Dendritic cell treated with granulocyte-macrophage colony-stimulating factor and Interleukin-4, amounts not matched to agents 40 ng/mL and 50 ng/mL, for 4 days (primary cell): Measurements from ENCODE around the gene UBXN1.

Source experiments
- H3K27ac Mint-ChIP-seq: one replicate; pipeline ENCODE4 v1.8.0; 2022; ENCODE audit warnings: mild to moderate bottlenecking, mixed read lengths
- H3K27me3 Mint-ChIP-seq: one replicate; pipeline ENCODE4 v1.8.0; 2022; ENCODE audit warnings: mild to moderate bottlenecking, mixed read lengths
- H3K36me3 Mint-ChIP-seq: one replicate; pipeline ENCODE4 v1.8.0; 2022; ENCODE audit warnings: low read depth, mixed read lengths
- H3K4me1 Mint-ChIP-seq: one replicate; pipeline ENCODE4 v1.8.0; 2022; ENCODE audit warnings: low read depth, mixed read lengths
- H3K4me3 Mint-ChIP-seq: one replicate; pipeline ENCODE4 v1.8.0; 2022; ENCODE audit warnings: mild to moderate bottlenecking, moderate library complexity, mixed read lengths
- H3K9me3 Mint-ChIP-seq: one replicate; pipeline ENCODE4 v1.8.0; 2022; ENCODE audit warnings: mixed read lengths
- intact Hi-C: fragments of 100-400 bp; cut with micrococcal nuclease; formaldehyde crosslinking; loops from one replicate; pipeline ENCODE4 v1.15.0; 2022

Gene UBXN1

GRCh38 chr11:62715150-62716130 is 36.6 kb upstream of the UBXN1 start:
- intact Hi-C loops = no loop called here
- Mint-ChIP-seq H3K27ac (peak overlapping the region; percentile 4), H3K4me1 (peaks cover 37% of the 10 kb centered on the region), H3K36me3 (peaks cover 100% of the 10 kb centered on the region), H3K4me3 (no peak overlapping the region), H3K9me3 (no peaks in the 10 kb centered on the region), H3K27me3 (no peaks in the 10 kb centered on the region)

GRCh38 chr11:62713343-62713742 is 34.5 kb upstream of the UBXN1 start:
- intact Hi-C loops = no loop called here
- Mint-ChIP-seq H3K27me3 (no peaks in the 10 kb centered on the region), H3K36me3 (peaks cover 97% of the 10 kb centered on the region), H3K4me3 (no peak overlapping the region), H3K4me1 (peaks cover 50% of the 10 kb centered on the region), H3K9me3 (no peaks in the 10 kb centered on the region), H3K27ac (no peak overlapping the region)

GRCh38 chr11:62712861-62713260 is 34.0 kb upstream of the UBXN1 start:
- Mint-ChIP-seq H3K9me3 (no peaks in the 10 kb centered on the region), H3K4me3 (no peak overlapping the region), H3K36me3 (peaks cover 97% of the 10 kb centered on the region), H3K4me1 (peaks cover 51% of the 10 kb centered on the region), H3K27ac (no peak overlapping the region), H3K27me3 (no peaks in the 10 kb centered on the region)
- intact Hi-C loops = no loop called here

GRCh38 chr11:62712276-62712812 is 33.5 kb upstream of the UBXN1 start:
- intact Hi-C loops = no loop called here
- no peak overlapping the region for H3K4me3 Mint-ChIP-seq
- no peaks in the 10 kb centered on the region for H3K27me3 Mint-ChIP-seq
- no peak overlapping the region for H3K27ac Mint-ChIP-seq
- peaks cover 54% of the 10 kb centered on the region for H3K4me1 Mint-ChIP-seq
- peaks cover 97% of the 10 kb centered on the region for H3K36me3 Mint-ChIP-seq
- no peaks in the 10 kb centered on the region for H3K9me3 Mint-ChIP-seq

- Mint-ChIP-seq H3K27me3 (no peaks in the 10 kb centered on the region), H3K9me3 (no peaks in the 10 kb centered on the region), H3K36me3 (peaks cover 86% of the 10 kb centered on the region), H3K4me1 (peaks cover 60% of the 10 kb centered on the region), H3K27ac (peak overlapping the region; percentile 91), H3K4me3 (peak overlapping the region; percentile 91)
- intact Hi-C loops = no loop called here
These were observed 31.1 kb upstream of the UBXN1 start for GRCh38 chr11:62710001-62710345.

GRCh38 chr11:62709247-62710000 is 30.6 kb upstream of the UBXN1 start:
- Mint-ChIP-seq H3K9me3 (no peaks in the 10 kb centered on the region), H3K36me3 (peaks cover 81% of the 10 kb centered on the region), H3K27me3 (no peaks in the 10 kb centered on the region), H3K4me3 (peak overlapping the region; percentile 91), H3K4me1 (peaks cover 60% of the 10 kb centered on the region), H3K27ac (peak overlapping the region; percentile 91)
- intact Hi-C loops = loop anchor here (1.0 to 5.0 kb wide), 2 partner anchors 18 to 117 kb away; partner anchors contain the start of genes HNRNPUL2 and TUT1

- peaks cover 74% of the 10 kb centered on the region for H3K36me3 Mint-ChIP-seq
- H3K9me3 Mint-ChIP-seq = no peaks in the 10 kb centered on the region
- peak overlapping the region; percentile 91 for H3K4me3 Mint-ChIP-seq
- peaks cover 60% of the 10 kb centered on the region for H3K4me1 Mint-ChIP-seq
- intact Hi-C loops = loop anchor here (1.0 to 5.0 kb wide), 2 partner anchors 19 to 116 kb away; partner anchors contain the start of genes HNRNPUL2 and TUT1
- H3K27me3 Mint-ChIP-seq = no peaks in the 10 kb centered on the region
- H3K27ac Mint-ChIP-seq = peak overlapping the region; percentile 91
These were observed 29.9 kb upstream of the UBXN1 start for GRCh38 chr11:62708793-62709192.

- Mint-ChIP-seq H3K36me3 (peaks cover 70% of the 10 kb centered on the region), H3K4me3 (peak overlapping the region; percentile 91), H3K9me3 (no peaks in the 10 kb centered on the region), H3K27me3 (no peaks in the 10 kb centered on the region), H3K27ac (peak overlapping the region; percentile 91), H3K4me1 (peaks cover 63% of the 10 kb centered on the region)
- intact Hi-C loops = loop anchor here (5.0 kb wide), 1 partner anchor 116 kb away; the partner anchor contains the start of gene TUT1
These were observed 29.5 kb upstream of the UBXN1 start for GRCh38 chr11:62708392-62708791.

GRCh38 chr11:62707277-62707861 is 28.5 kb upstream of the UBXN1 start, which contains the start of the genes BSCL2 and GNG3:
Gene BSCL2 (minus strand): TSS chr11:62707424. CDS start chr11:62707195, 229 bp downstream.
Gene GNG3 (plus strand): TSS chr11:62707676. CDS start chr11:62708296, 620 bp downstream.
- no peaks in the 10 kb centered on the region for H3K9me3 Mint-ChIP-seq
- peak within 1 kb of the TSS; percentile 92 for H3K27ac Mint-ChIP-seq
- peak within 1 kb of the TSS; percentile 94 for H3K4me3 Mint-ChIP-seq
- H3K36me3 Mint-ChIP-seq = peaks cover 63% of the 10 kb centered on the region
- intact Hi-C loops = loop anchor here (5.0 kb wide), 1 partner anchor 115 kb away; the partner anchor contains the start of gene TUT1
- H3K27me3 Mint-ChIP-seq = no peaks in the 10 kb centered on the region
- peaks cover 69% of the 10 kb centered on the region for H3K4me1 Mint-ChIP-seq

- intact Hi-C loops = loop anchor here (5.0 kb wide), 1 partner anchor 115 kb away; the partner anchor contains the start of gene TUT1
- peak overlapping the region; percentile 92 for H3K27ac Mint-ChIP-seq
These were observed 28.0 kb upstream of the UBXN1 start for GRCh38 chr11:62706850-62707247.

GRCh38 chr11:62705880-62706849 is 27.3 kb upstream of the UBXN1 start:
- H3K36me3 Mint-ChIP-seq = peaks cover 63% of the 10 kb centered on the region
- peaks cover 77% of the 10 kb centered on the region for H3K4me1 Mint-ChIP-seq
- no peaks in the 10 kb centered on the region for H3K27me3 Mint-ChIP-seq
- intact Hi-C loops = loop anchor here (5.0 kb wide), 1 partner anchor 114 kb away; the partner anchor contains the start of gene TUT1
- peak overlapping the region; percentile 94 for H3K4me3 Mint-ChIP-seq
- H3K9me3 Mint-ChIP-seq = no peaks in the 10 kb centered on the region
- peak overlapping the region; percentile 92 for H3K27ac Mint-ChIP-seq

More at GRCh38 chr11:62706850-62707247, 28.0 kb upstream of the UBXN1 start:
- H3K4me1 Mint-ChIP-seq = peaks cover 74% of the 10 kb centered on the region
- no peaks in the 10 kb centered on the region for H3K9me3 Mint-ChIP-seq
- H3K27me3 Mint-ChIP-seq = no peaks in the 10 kb centered on the region
- peaks cover 63% of the 10 kb centered on the region for H3K36me3 Mint-ChIP-seq
- peak overlapping the region; percentile 94 for H3K4me3 Mint-ChIP-seq

GRCh38 chr11:62705413-62705812 is 26.5 kb upstream of the UBXN1 start:
- H3K9me3 Mint-ChIP-seq = no peaks in the 10 kb centered on the region
- intact Hi-C loops = loop anchor here (5.0 kb wide), 1 partner anchor 113 kb away; the partner anchor contains the start of gene TUT1
- H3K27me3 Mint-ChIP-seq = no peaks in the 10 kb centered on the region
- H3K4me1 Mint-ChIP-seq = peaks cover 76% of the 10 kb centered on the region
- H3K4me3 Mint-ChIP-seq = peak overlapping the region; percentile 94
- H3K27ac Mint-ChIP-seq = peak overlapping the region; percentile 92
- peaks cover 63% of the 10 kb centered on the region for H3K36me3 Mint-ChIP-seq
